Motor neuron (in vitro differentiated cells): ENCODE measurements around the gene LRP1. TPM values are rescaled to one million over a fixed set of nuclear protein-coding genes. Genes with fewer than 3 reads are reported as not detected.

ENCODE experiments used
- ATAC-seq, 8 experiments: fragments of 200-7000 bp; cut with Tn5 transposase; replicated peaks in 6 of 8; 2 replicates each; pipeline ENCODE4 v1.8.0; 2021; ENCODE audit warnings: mild to moderate bottlenecking in 8 of 8, moderate library complexity in 8 of 8
- H3K27ac ChIP-seq, 2 donors: fragments of 250-450 bp; sonication (Bioruptor Pico); 2 replicates each; pipeline ENCODE4 v1.9.0; 2021; ENCODE audit warnings: antibody characterized with exemption in 2 of 2, mild to moderate bottlenecking in 2 of 2, moderate library complexity in 1 of 2
- H3K4me1 ChIP-seq, 2 donors: fragments of 250-450 bp; sonication (Bioruptor Pico); replicated peaks in 1 of 2; 2 replicates each; pipeline ENCODE4 v1.6.1; 2021; ENCODE audit warnings: antibody characterized with exemption in 2 of 2, mild to moderate bottlenecking in 2 of 2, moderate library complexity in 1 of 2
- H3K4me3 ChIP-seq, 5 donors: fragments of 250-450 bp; sonication (Bioruptor Pico); 2 replicates each; pipeline ENCODE4 v1.9.0; 2021; ENCODE audit warnings: antibody characterized with exemption in 5 of 5, mild to moderate bottlenecking in 5 of 5, moderate library complexity in 4 of 5
- WGBS, 10 experiments: fragments of 450-650 bp; shearing (Covaris generic); methylation state at CpG; one replicate each; pipeline ENCODE4 v1.0.0; 2022; 5-methylcytosine and 5-hydroxymethylcytosine counted together
- in situ Hi-C, 9 experiments: fragments of 400-800 bp; cut with MboI; loops; one replicate each; pipeline ENCODE4 v1.15.0; 2021; ENCODE audit warnings: low sequenced_read_pairs in 9 of 9, low pct_unique_long_range_greater_than_20kb in 2 of 9; ENCODE audit not compliant: unreplicated experiment in 9 of 9
- total RNA-seq, 8 experiments: library from RNA; unstranded; fragments of 300-600 nt; gene quantifications; 2 replicates each; pipeline versions ENCODE4 v1.2.3 to v1.2.4, GENCODE V29; 2022

LRP1 gene
- total RNA-seq, 8 experiments from 2014 or later = 36.6 to 182 (median 55.3) TPM

DNA sequence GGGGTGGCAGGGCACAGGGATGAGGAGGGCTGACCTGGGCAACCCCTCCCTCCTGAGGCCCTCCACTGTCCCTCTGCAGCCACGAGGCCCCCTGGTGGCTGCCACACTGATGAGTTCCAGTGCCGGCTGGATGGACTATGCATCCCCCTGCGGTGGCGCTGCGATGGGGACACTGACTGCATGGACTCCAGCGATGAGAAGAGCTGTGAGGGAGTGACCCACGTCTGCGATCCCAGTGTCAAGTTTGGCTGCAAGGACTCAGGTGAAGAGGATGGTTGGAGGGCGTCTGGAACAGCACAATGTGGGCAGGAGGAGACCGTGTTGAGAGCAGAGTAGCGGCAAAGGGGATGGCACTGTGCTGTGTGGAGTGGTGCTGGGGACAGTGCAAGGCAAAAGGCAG lies 44.8 kb downstream of the LRP1 start:
- WGBS, 10 experiments = 53 to 100% (median 82%) methylated on average over 1 to 6 of the region's 11 CpGs; no CpG with 5 or more reads in 7 of the 10 experiments
- Histone ChIP-seq H3K4me1 (no peaks in the 10 kb centered on the region), H3K4me3 (no peak overlapping the region), H3K27ac (no peak overlapping the region)
- peak in 2 of 8 experiments; percentile 13 to 45 for ATAC-seq
- in situ Hi-C loops = loop anchor here in 2 of 9 experiments (10.0 kb wide), 1 partner anchor 48 kb away; the partner anchor contains the start of gene LRP1 (in 2 of the 2)

- no peak for ATAC-seq
- in situ Hi-C loops = loop anchor here in 2 of 9 experiments (10.0 kb wide), 1 partner anchor 49 kb away; the partner anchor contains the start of gene LRP1 (in 2 of the 2)
These were observed 45.4 kb downstream of the LRP1 start for GRCh38 chr12:57173683-57174082.

DNA sequence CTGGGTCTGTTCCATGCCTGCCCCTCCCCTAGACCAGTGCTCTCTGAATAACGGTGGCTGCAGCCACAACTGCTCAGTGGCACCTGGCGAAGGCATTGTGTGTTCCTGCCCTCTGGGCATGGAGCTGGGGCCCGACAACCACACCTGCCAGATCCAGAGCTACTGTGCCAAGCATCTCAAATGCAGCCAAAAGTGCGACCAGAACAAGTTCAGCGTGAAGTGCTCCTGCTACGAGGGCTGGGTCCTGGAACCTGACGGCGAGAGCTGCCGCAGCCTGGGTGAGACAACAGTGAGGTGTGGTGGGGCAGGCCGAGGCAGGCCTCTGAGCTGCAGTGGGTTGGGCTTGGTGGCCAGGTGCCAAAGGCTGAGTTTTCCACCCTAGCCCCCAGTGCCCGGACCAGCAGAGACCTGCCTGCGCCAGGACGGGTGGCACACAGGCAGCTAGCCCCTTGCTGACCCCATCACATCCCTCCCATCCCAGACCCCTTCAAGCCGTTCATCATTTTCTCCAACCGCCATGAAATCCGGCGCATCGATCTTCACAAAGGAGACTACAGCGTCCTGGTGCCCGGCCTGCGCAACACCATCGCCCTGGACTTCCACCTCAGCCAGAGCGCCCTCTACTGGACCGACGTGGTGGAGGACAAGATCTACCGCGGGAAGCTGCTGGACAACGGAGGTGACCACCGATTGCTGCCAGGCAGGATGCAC lies 47.3 kb downstream of the LRP1 start:
- WGBS, 10 experiments = 0 to 91% (median 46%) methylated on average over 2 to 11 of the region's 29 CpGs; no CpG with 5 or more reads in 3 of the 10 experiments
- no peaks in the 10 kb centered on the region for H3K4me1 ChIP-seq
- ATAC-seq = peak; percentile 51 to 93 (median 58)
- in situ Hi-C loops = loop anchor here in 2 of 9 experiments (10.0 kb wide), 1 partner anchor 51 kb away; the partner anchor contains the start of gene LRP1 (in 2 of the 2)
- no peak overlapping the region for H3K4me3 ChIP-seq
- H3K27ac ChIP-seq = no peak overlapping the region

More at GRCh38 chr12:57173683-57174082, 45.4 kb downstream of the LRP1 start:
- Histone ChIP-seq H3K4me3 (no peak overlapping the region), H3K27ac (no peak overlapping the region), H3K4me1 (no peaks in the 10 kb centered on the region)
- 20 to 90% methylated on average over 1 to 2 of the region's 14 CpGs; no CpG with 5 or more reads in 8 of the 10 experiments for WGBS, 10 experiments

DNA sequence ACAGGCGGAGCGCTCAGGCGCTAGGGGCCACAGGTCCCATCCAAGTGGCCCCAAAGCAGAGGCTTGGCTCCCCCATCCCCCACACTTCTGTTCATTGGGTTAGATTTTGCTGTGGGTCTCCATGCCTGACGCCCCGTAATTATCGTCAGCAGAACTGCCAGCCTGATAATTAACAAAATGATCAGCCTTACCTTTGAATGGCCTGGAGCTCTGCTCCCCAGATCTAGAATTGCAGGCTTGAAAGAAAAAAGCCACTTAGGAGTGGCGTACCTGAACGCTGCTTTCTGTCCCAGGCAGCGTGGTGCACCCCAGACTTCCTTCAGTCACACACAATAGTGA lies 47.8 kb downstream of the LRP1 start:
- H3K27ac ChIP-seq = no peak overlapping the region
- 18 to 100% (median 94%) methylated on average over 2 to 6 of the region's 9 CpGs; no CpG with 5 or more reads in 6 of the 10 experiments for WGBS, 10 experiments
- in situ Hi-C loops = loop anchor here in 2 of 9 experiments (10.0 kb wide), 1 partner anchor 51 kb away; the partner anchor contains the start of gene LRP1 (in 2 of the 2)

GRCh38 chr12:57176846-57177245 lies 48.6 kb downstream of the LRP1 start:
- no peak overlapping the region for H3K4me3 ChIP-seq
- in situ Hi-C loops = loop anchor here in 2 of 9 experiments (10.0 kb wide), 1 partner anchor 52 kb away; the partner anchor contains the start of gene LRP1 (in 2 of the 2)
- no peaks in the 10 kb centered on the region for H3K4me1 ChIP-seq
- peak in 2 of 8 experiments; percentile 62 to 66 for ATAC-seq
- no peak overlapping the region for H3K27ac ChIP-seq
- 30 to 100% (median 63%) methylated on average over 1 to 3 of the region's 9 CpGs; no CpG with 5 or more reads in 6 of the 10 experiments for WGBS, 10 experiments

More for the DNA sequence above, 47.8 kb downstream of the LRP1 start:
- Histone ChIP-seq H3K4me1 (no peaks in the 10 kb centered on the region), H3K4me3 (no peak overlapping the region)
- ATAC-seq = no peak

GRCh38 chr12:57177354-57177753 lies 49.1 kb downstream of the LRP1 start:
- WGBS, 10 experiments = 83 to 100% (median 100%) methylated on average over 1 to 4 of the region's 16 CpGs; no CpG with 5 or more reads in 6 of the 10 experiments
- in situ Hi-C loops = loop anchor here in 2 of 9 experiments (10.0 kb wide), 1 partner anchor 53 kb away; the partner anchor contains the start of gene LRP1 (in 2 of the 2)
- no peak for ATAC-seq

DNA sequence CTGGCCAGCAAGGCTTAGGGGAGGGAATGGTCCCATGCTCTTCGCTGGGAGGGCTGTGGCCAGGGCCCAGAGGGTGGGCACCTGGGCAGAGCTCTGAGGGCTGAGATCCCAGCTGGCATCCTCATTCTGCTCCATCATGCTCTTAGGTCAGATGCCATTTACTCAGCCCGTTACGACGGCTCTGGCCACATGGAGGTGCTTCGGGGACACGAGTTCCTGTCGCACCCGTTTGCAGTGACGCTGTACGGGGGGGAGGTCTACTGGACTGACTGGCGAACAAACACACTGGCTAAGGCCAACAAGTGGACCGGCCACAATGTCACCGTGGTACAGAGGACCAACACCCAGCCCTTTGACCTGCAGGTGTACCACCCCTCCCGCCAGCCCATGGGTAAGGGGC lies 49.9 kb downstream of the LRP1 start:
- in situ Hi-C loops = loop anchor here in 2 of 9 experiments (10.0 kb wide), 1 partner anchor 53 kb away; the partner anchor contains the start of gene LRP1 (in 2 of the 2)
- no peak overlapping the region for H3K27ac ChIP-seq
- 70 to 100% (median 89%) methylated on average over 1 to 5 of the region's 14 CpGs; no CpG with 5 or more reads in 4 of the 10 experiments for WGBS, 10 experiments

More at GRCh38 chr12:57177354-57177753, 49.1 kb downstream of the LRP1 start:
- H3K4me3 ChIP-seq = no peak overlapping the region
- no peak overlapping the region for H3K27ac ChIP-seq
- no peaks in the 10 kb centered on the region for H3K4me1 ChIP-seq

DNA sequence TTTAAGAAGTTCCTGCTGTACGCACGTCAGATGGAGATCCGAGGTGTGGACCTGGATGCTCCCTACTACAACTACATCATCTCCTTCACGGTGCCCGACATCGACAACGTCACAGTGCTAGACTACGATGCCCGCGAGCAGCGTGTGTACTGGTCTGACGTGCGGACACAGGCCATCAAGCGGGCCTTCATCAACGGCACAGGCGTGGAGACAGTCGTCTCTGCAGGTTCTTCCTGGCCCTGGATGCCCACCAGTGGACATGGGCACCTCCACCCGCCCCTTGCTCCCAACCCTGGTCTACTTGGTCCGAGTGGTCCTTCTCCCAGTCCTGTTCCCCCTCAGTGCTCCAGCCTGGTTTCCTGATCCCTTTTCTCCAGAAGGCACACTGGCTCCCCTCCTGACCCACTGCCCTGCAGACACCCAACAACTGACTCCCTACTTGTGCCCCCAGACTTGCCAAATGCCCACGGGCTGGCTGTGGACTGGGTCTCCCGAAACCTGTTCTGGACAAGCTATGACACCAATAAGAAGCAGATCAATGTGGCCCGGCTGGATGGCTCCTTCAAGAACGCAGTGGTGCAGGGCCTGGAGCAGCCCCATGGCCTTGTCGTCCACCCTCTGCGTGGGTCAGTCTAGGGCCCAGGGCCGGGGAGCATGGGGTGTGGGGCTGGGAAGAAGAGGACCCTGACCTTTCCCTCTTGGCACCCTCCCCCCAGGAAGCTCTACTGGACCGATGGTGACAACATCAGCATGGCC lies 51.2 kb downstream of the LRP1 start:
- 20 to 100% (median 88%) methylated on average over 1 to 16 of the region's 27 CpGs; no CpG with 5 or more reads in 3 of the 10 experiments for WGBS, 10 experiments
- ATAC-seq = no peak
- Histone ChIP-seq H3K4me1 (no peaks in the 10 kb centered on the region), H3K27ac (no peak overlapping the region), H3K4me3 (no peak overlapping the region)
- in situ Hi-C loops = loop anchor here in 3 of 9 experiments (10.0 kb wide), 1 partner anchor 55 kb away; the partner anchor contains the start of gene LRP1 (in 3 of the 3)

More for the DNA sequence above, 49.9 kb downstream of the LRP1 start:
- no peak overlapping the region for H3K4me3 ChIP-seq
- H3K4me1 ChIP-seq = no peaks in the 10 kb centered on the region
- no peak for ATAC-seq

- Histone ChIP-seq H3K4me1 (no peaks in the 10 kb centered on the region), H3K4me3 (no peak overlapping the region), H3K27ac (no peak overlapping the region)
- in situ Hi-C loops = loop anchor here in 1 of 9 experiments (10.0 kb wide), 1 partner anchor 56 kb away; the partner anchor contains the start of gene LRP1
- no peak for ATAC-seq
- 97 to 100% (median 100%) methylated on average over 2 to 6 of the region's 20 CpGs; no CpG with 5 or more reads in 7 of the 10 experiments for WGBS, 10 experiments
These were observed 52.2 kb downstream of the LRP1 start for GRCh38 chr12:57180321-57180989.

GRCh38 chr12:57181072-57181471 lies 52.8 kb downstream of the LRP1 start:
- ATAC-seq = no peak
- H3K27ac ChIP-seq = no peak overlapping the region
- H3K4me3 ChIP-seq = no peak overlapping the region
- in situ Hi-C loops = loop anchor here in 1 of 9 experiments (10.0 kb wide), 1 partner anchor 56 kb away; the partner anchor contains the start of gene LRP1
- 10 to 91% (median 78%) methylated on average over 2 to 7 of the region's 9 CpGs; no CpG with 5 or more reads in 7 of the 10 experiments for WGBS, 10 experiments
- no peaks in the 10 kb centered on the region for H3K4me1 ChIP-seq

DNA sequence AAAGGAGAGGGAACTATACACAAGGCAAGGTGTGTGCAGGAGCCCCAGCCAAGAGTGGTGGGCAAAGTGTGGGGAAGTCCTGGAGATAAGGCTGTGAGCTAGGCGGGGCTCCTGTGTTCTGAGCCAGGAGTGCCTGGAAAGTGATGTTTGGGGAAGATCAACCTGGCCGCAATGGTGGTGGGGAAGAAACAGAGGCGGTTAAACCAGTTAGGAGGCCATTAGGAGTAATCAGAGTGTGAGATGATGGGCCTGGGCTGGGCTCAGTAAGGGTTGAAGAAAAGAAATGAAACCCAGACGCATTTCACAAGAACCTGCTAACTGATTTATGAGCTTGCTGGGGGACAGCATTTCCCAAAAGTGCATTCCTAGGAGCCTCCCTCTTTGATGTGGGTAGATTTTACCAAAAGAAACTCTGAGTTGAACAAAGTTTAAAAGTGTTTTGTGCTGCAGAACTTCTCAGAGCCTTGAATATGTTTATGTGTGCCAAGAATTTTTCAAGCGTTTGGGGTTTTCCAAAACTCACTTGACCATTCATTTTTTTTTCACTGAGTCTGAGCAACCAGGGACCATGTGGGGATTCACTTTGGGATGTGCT lies 53.4 kb downstream of the LRP1 start:
- in situ Hi-C loops = loop anchor here in 1 of 9 experiments (10.0 kb wide), 1 partner anchor 57 kb away; the partner anchor contains the start of gene LRP1
- peak in 2 of 8 experiments; percentile 6 to 17 for ATAC-seq
- 38 to 95% (median 76%) methylated on average over 1 to 5 of the region's 5 CpGs for WGBS, 10 experiments
- Histone ChIP-seq H3K27ac (no peak overlapping the region), H3K4me3 (no peak overlapping the region), H3K4me1 (no peaks in the 10 kb centered on the region)
